Islet precursor cell (in vitro differentiated cells): Measurements from ENCODE around the gene CYTH1.

ENCODE experiments used
- DNase-seq: peaks from one replicate; pipeline ENCODE4 v3.0.0-alpha.2; 2018

Gene CYTH1

GRCh38 chr17:78781893-78782304, at the start of gene CYTH1:
CYTH1 (minus strand) TSS chr17:78782273; CDS start chr17:78782223, 50 bp downstream.
- DNase-seq: no peak

GRCh38 chr17:78829477-78829876, 47.4 kb upstream of the CYTH1 start:
- no peak for DNase-seq

GRCh38 chr17:78828470-78829185, 46.6 kb upstream of the CYTH1 start:
- DNase-seq: peak; percentile 77

GRCh38 chr17:78826836-78827509, 44.9 kb upstream of the CYTH1 start:
- DNase-seq: no peak

- DNase-seq: no peak
Measured at GRCh38 chr17:78826421-78826820, 44.3 kb upstream of the CYTH1 start.

- DNase-seq: no peak
Measured at GRCh38 chr17:78825696-78826095, 43.6 kb upstream of the CYTH1 start.

GRCh38 chr17:78824240-78824639, 42.2 kb upstream of the CYTH1 start:
- DNase-seq: no peak

- DNase-seq: no peak
Measured at GRCh38 chr17:78823282-78824046, 41.4 kb upstream of the CYTH1 start.

- peak; percentile 82 for DNase-seq
Measured at GRCh38 chr17:78822552-78822951, 40.5 kb upstream of the CYTH1 start.

- DNase-seq: no peak
Measured at GRCh38 chr17:78821961-78822360, 39.9 kb upstream of the CYTH1 start.

GRCh38 chr17:78820841-78821240, 38.8 kb upstream of the CYTH1 start:
- DNase-seq: no peak

GRCh38 chr17:78819806-78820792, 38.0 kb upstream of the CYTH1 start:
- DNase-seq: no peak

GRCh38 chr17:78819402-78819801, 37.3 kb upstream of the CYTH1 start:
- no peak for DNase-seq

- no peak for DNase-seq
Measured at GRCh38 chr17:78818932-78819331, 36.9 kb upstream of the CYTH1 start.

GRCh38 chr17:78818152-78818846, 36.2 kb upstream of the CYTH1 start:
- DNase-seq: no peak

GRCh38 chr17:78817123-78817522, 35.0 kb upstream of the CYTH1 start:
- no peak for DNase-seq

GRCh38 chr17:78815696-78816095, 33.6 kb upstream of the CYTH1 start:
- DNase-seq: no peak

GRCh38 chr17:78812855-78813254, 30.8 kb upstream of the CYTH1 start:
- no peak for DNase-seq

GRCh38 chr17:78808163-78808562, 26.1 kb upstream of the CYTH1 start:
- no peak for DNase-seq

- DNase-seq: no peak
Measured at GRCh38 chr17:78806451-78806850, 24.4 kb upstream of the CYTH1 start.

- no peak for DNase-seq
Measured at GRCh38 chr17:78805301-78805700, 23.2 kb upstream of the CYTH1 start.

GRCh38 chr17:78804777-78805176, 22.7 kb upstream of the CYTH1 start:
- DNase-seq: no peak
